ENCODE measurements around the gene PRTFDC1.

DNA sequence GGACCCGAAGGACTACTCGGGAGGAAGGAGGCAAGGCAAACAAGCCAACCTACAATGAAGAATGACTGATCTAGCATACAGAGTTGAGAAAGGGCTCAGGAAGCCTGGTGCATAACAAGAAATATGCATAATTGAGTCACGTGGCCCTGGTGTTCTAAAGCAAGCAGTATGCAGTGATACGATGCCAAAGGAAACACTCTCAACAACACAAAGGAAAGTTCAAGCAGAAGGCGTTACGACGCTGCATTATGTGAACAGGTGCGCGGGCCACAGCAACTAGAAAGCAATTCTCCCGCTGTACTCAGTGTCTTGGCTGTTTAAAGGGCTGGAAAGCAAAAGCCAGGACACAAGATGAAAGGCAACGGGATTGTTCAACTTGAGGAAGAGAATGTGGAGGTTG lies 100.8 kb downstream of the PRTFDC1 start:
- TF ChIP-seq, protein P1, sequence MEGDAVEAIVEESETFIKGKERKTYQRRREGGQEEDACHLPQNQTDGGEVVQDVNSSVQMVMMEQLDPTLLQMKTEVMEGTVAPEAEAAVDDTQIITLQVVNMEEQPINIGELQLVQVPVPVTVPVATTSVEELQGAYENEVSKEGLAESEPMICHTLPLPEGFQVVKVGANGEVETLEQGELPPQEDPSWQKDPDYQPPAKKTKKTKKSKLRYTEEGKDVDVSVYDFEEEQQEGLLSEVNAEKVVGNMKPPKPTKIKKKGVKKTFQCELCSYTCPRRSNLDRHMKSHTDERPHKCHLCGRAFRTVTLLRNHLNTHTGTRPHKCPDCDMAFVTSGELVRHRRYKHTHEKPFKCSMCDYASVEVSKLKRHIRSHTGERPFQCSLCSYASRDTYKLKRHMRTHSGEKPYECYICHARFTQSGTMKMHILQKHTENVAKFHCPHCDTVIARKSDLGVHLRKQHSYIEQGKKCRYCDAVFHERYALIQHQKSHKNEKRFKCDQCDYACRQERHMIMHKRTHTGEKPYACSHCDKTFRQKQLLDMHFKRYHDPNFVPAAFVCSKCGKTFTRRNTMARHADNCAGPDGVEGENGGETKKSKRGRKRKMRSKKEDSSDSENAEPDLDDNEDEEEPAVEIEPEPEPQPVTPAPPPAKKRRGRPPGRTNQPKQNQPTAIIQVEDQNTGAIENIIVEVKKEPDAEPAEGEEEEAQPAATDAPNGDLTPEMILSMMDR (optimal IDR thresholded peaks at IDR 0.05 in 1 of 3, IDR thresholded peaks at IDR 0.05 in 1 of 3, conservative IDR thresholded peaks at IDR 0.05 in 1 of 3; ENCODE audit: extremely low read depth in 1 of 3, insufficient read depth in 2 of 3, low read length in 3 of 3) = no peak
- TF ChIP-seq EZH2 (IDR thresholded peaks at IDR 0.05; ENCODE audit: low read length) = no peak
